Measurements from ENCODE around the gene WBP4.

Gene WBP4

GRCh38 chr13:41107584-41108014, 46.3 kb downstream of the WBP4 start:
- TF ChIP-seq EP300 (IDR thresholded peaks at IDR 0.05; ENCODE audit: borderline replicate concordance) (no peak), TAF1 (IDR thresholded peaks at IDR 0.05; ENCODE audit: low read depth) (no peak), CEBPB (IDR thresholded peaks at IDR 0.05) (no peak), ZBTB7A (IDR thresholded peaks at IDR 0.05; ENCODE audit: low read depth) (no peak), TCF12 (IDR thresholded peaks at IDR 0.05; ENCODE audit: low read depth) (no peak), TEAD4 (IDR thresholded peaks at IDR 0.05) (no peak), MAX (IDR thresholded peaks at IDR 0.05) (no peak), FOXM1 (IDR thresholded peaks at IDR 0.05; ENCODE audit: borderline replicate concordance, low read depth) (no peak), REST (IDR thresholded peaks at IDR 0.05; ENCODE audit: low read depth) (no peak), USF1 (IDR thresholded peaks at IDR 0.05) (no peak), YY1 (IDR thresholded peaks at IDR 0.05; ENCODE audit: low read depth) (no peak)

GRCh38 chr13:41111454-41111853, 50.1 kb downstream of the WBP4 start:
- TF ChIP-seq CREB1 (IDR thresholded peaks at IDR 0.05; ENCODE audit: low read depth) (no peak), EGR1 (IDR thresholded peaks at IDR 0.05) (no peak), EP300 (IDR thresholded peaks at IDR 0.05; ENCODE audit: borderline replicate concordance) (no peak), TAF1 (IDR thresholded peaks at IDR 0.05; ENCODE audit: low read depth) (no peak), TCF12 (IDR thresholded peaks at IDR 0.05; ENCODE audit: low read depth) (no peak), ZBTB7A (IDR thresholded peaks at IDR 0.05; ENCODE audit: low read depth) (no peak), REST (IDR thresholded peaks at IDR 0.05; ENCODE audit: low read depth) (no peak), TEAD4 (IDR thresholded peaks at IDR 0.05) (no peak), RAD21 (IDR thresholded peaks at IDR 0.05; ENCODE audit: low read depth) (no peak), USF1 (IDR thresholded peaks at IDR 0.05) (no peak), CEBPB (IDR thresholded peaks at IDR 0.05) (no peak), FOXM1 (IDR thresholded peaks at IDR 0.05; ENCODE audit: borderline replicate concordance, low read depth) (no peak), MAX (IDR thresholded peaks at IDR 0.05) (no peak)

GRCh38 chr13:41117869-41118268, 56.6 kb downstream of the WBP4 start:
- TF ChIP-seq CEBPB (IDR thresholded peaks at IDR 0.05) (no peak), REST (IDR thresholded peaks at IDR 0.05; ENCODE audit: low read depth) (no peak), TAF1 (IDR thresholded peaks at IDR 0.05; ENCODE audit: low read depth) (no peak), TCF12 (IDR thresholded peaks at IDR 0.05; ENCODE audit: low read depth) (no peak), EP300 (IDR thresholded peaks at IDR 0.05; ENCODE audit: borderline replicate concordance) (no peak)

- no peak for TF ChIP-seq TEAD4 (IDR thresholded peaks at IDR 0.05)
- TF ChIP-seq FOXM1 (IDR thresholded peaks at IDR 0.05; ENCODE audit: borderline replicate concordance, low read depth), result no peak
- no peak for TF ChIP-seq YY1 (IDR thresholded peaks at IDR 0.05; ENCODE audit: low read depth)
- no peak for TF ChIP-seq REST (IDR thresholded peaks at IDR 0.05; ENCODE audit: low read depth)
- TF ChIP-seq USF1 (IDR thresholded peaks at IDR 0.05), result no peak
- TF ChIP-seq EP300 (IDR thresholded peaks at IDR 0.05; ENCODE audit: borderline replicate concordance), result no peak
- no peak for TF ChIP-seq NFIC (IDR thresholded peaks at IDR 0.05)
Measured at GRCh38 chr13:41122838-41123237, 61.5 kb downstream of the WBP4 start.

Data from Ishikawa (cell line).